ENCODE results near the gene SCUBE1.
A peak's percentile ranks its signal among the peaks of the same experiment; 100 is the strongest.

SCUBE1 gene

GRCh38 chr22:43211941-43212433 lies 131.2 kb downstream of the SCUBE1 start:
- no peak for DNase-seq

- DNase-seq: no peak
Observed at GRCh38 chr22:43210631-43211515, 132.3 kb downstream of the SCUBE1 start.

- DNase-seq: no peak
Observed at GRCh38 chr22:43209971-43210370, 133.2 kb downstream of the SCUBE1 start.

GRCh38 chr22:43209523-43209890 lies 133.7 kb downstream of the SCUBE1 start:
- DNase-seq: no peak

GRCh38 chr22:43208703-43209522 lies 134.3 kb downstream of the SCUBE1 start:
- DNase-seq: no peak

GRCh38 chr22:43207849-43208702 lies 135.1 kb downstream of the SCUBE1 start:
- DNase-seq: no peak

- no peak for DNase-seq
Observed at GRCh38 chr22:43207386-43207785, 135.8 kb downstream of the SCUBE1 start.

- no peak for DNase-seq
Observed at GRCh38 chr22:43206509-43207161, 136.5 kb downstream of the SCUBE1 start.

GRCh38 chr22:43205748-43206508 lies 137.2 kb downstream of the SCUBE1 start:
- DNase-seq: no peak

GRCh38 chr22:43205261-43205691 lies 137.9 kb downstream of the SCUBE1 start:
- DNase-seq: no peak

- no peak for DNase-seq
Observed at GRCh38 chr22:43203471-43203981, 139.6 kb downstream of the SCUBE1 start.

- no peak for DNase-seq
Observed at GRCh38 chr22:43202756-43203410, 140.3 kb downstream of the SCUBE1 start.

- DNase-seq: no peak
Observed at GRCh38 chr22:43202326-43202725, 140.8 kb downstream of the SCUBE1 start.

GRCh38 chr22:43201486-43202219 lies 141.5 kb downstream of the SCUBE1 start:
- DNase-seq: no peak

GRCh38 chr22:43200555-43200954 lies 142.6 kb downstream of the SCUBE1 start:
- DNase-seq: no peak

- peak in 1 of 14 donors; percentile 45 for DNase-seq
Observed at GRCh38 chr22:43200031-43200430, 143.1 kb downstream of the SCUBE1 start.

GRCh38 chr22:43199541-43199940 lies 143.6 kb downstream of the SCUBE1 start:
- peak in 1 of 14 donors; percentile 40 for DNase-seq

GRCh38 chr22:43198936-43199335 lies 144.2 kb downstream of the SCUBE1 start:
- no peak for DNase-seq

GRCh38 chr22:43198126-43198525 lies 145.0 kb downstream of the SCUBE1 start:
- no peak for DNase-seq
